ENCODE results near the gene ARV1. TPM values are rescaled to one million over a fixed set of nuclear protein-coding genes. Genes with fewer than 3 reads are reported as not detected.
"Not testable (repeated sequence)": the region's sequence is repeated elsewhere in the genome, so short reads cannot be mapped to it uniquely, and the experiment has no call there.

ARV1 gene
- total RNA-seq, 1 donor from 2014 or later = 10.6 TPM

DNA sequence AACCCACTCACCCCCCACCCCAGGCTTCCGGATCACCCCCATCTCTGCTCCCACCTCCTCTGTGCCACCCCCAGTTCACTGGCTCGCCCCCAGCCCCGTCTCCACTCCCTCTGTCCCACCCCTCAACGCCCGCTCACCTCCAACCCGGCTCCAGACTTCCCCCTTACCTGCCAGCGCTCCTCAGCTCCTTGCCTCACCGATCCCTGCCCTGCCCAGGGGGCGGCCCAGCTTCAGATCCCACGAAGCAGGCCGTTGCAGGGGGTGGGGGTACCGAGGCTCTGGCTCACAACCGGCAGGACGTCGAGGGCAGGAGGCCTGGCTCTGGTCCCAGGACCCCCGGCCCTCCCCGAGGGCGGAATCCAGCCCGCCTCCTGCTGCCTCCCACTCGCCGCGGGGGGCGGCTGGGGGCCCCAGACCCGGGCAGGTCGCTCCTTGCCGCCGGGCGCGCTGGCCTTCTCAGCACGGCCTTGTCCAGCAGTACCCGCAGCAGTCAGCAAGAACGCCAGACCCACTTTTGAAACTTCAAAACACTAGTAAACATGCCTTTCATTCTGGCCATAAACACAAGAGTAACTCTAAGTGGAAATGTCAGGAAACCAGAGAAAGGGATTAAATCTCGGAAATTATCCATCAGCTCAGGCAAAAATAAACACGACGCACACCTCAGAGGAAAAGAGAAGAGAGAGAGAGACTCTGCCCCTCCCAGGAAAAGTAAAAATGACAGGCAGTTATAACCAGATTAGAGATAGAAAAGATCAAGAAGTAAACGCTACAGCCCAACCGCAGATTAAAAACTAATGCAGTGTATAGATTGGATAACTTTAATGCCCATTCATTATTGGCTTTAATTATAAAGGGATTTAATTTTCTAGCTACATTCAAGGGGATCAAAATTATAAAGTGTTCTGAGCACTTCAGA lies 62.2 kb downstream of the ARV1 start:
- Mint-ChIP-seq H3K4me1 (peaks cover 22% of the 10 kb centered on the region), H3K4me3 (peak overlapping the region; percentile 64), H3K9me3 (peaks cover 19% of the 10 kb centered on the region)

GRCh38 chr1:231041719-231042261 lies 62.9 kb downstream of the ARV1 start:
- H3K27me3 Mint-ChIP-seq (ENCODE audit: low read depth) = peaks cover 28% of the 10 kb centered on the region
- H3K36me3 Mint-ChIP-seq = peaks cover 6% of the 10 kb centered on the region
- H3K4me1 Mint-ChIP-seq = peaks cover 22% of the 10 kb centered on the region
- H3K4me3 Mint-ChIP-seq = peak overlapping the region; percentile 54
- no peak for DNase-seq (ENCODE audit: low spot score in 2 of 2, unreplicated experiment in 2 of 2)
- H3K27ac Mint-ChIP-seq = no peak overlapping the region
- TF ChIP-seq, protein P1, sequence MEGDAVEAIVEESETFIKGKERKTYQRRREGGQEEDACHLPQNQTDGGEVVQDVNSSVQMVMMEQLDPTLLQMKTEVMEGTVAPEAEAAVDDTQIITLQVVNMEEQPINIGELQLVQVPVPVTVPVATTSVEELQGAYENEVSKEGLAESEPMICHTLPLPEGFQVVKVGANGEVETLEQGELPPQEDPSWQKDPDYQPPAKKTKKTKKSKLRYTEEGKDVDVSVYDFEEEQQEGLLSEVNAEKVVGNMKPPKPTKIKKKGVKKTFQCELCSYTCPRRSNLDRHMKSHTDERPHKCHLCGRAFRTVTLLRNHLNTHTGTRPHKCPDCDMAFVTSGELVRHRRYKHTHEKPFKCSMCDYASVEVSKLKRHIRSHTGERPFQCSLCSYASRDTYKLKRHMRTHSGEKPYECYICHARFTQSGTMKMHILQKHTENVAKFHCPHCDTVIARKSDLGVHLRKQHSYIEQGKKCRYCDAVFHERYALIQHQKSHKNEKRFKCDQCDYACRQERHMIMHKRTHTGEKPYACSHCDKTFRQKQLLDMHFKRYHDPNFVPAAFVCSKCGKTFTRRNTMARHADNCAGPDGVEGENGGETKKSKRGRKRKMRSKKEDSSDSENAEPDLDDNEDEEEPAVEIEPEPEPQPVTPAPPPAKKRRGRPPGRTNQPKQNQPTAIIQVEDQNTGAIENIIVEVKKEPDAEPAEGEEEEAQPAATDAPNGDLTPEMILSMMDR (IDR thresholded peaks at IDR 0.05; ENCODE audit: unreplicated experiment) = no peak
- peaks cover 21% of the 10 kb centered on the region for H3K9me3 Mint-ChIP-seq

More for the DNA sequence above, 62.2 kb downstream of the ARV1 start:
- Mint-ChIP-seq H3K27ac (no peak overlapping the region), H3K36me3 (peaks cover 6% of the 10 kb centered on the region), H3K27me3 (ENCODE audit: low read depth) (peaks cover 20% of the 10 kb centered on the region)
- TF ChIP-seq, protein P1 (IDR thresholded peaks at IDR 0.05; ENCODE audit: unreplicated experiment) = no peak
- DNase-seq (ENCODE audit: low spot score in 2 of 2, unreplicated experiment in 2 of 2) = peak in 1 of 2 experiments; percentile 40

GRCh38 chr1:231044588-231044987 lies 65.7 kb downstream of the ARV1 start:
- Mint-ChIP-seq H3K27me3 (ENCODE audit: low read depth) (peaks cover 49% of the 10 kb centered on the region), H3K4me3 (no peak overlapping the region), H3K9me3 (peaks cover 21% of the 10 kb centered on the region), H3K4me1 (peaks cover 3% of the 10 kb centered on the region), H3K27ac (no peak overlapping the region), H3K36me3 (no peaks in the 10 kb centered on the region)
- TF ChIP-seq, protein P1 (IDR thresholded peaks at IDR 0.05; ENCODE audit: unreplicated experiment) = no peak
- DNase-seq (ENCODE audit: low spot score in 2 of 2, unreplicated experiment in 2 of 2) = no peak

DNA sequence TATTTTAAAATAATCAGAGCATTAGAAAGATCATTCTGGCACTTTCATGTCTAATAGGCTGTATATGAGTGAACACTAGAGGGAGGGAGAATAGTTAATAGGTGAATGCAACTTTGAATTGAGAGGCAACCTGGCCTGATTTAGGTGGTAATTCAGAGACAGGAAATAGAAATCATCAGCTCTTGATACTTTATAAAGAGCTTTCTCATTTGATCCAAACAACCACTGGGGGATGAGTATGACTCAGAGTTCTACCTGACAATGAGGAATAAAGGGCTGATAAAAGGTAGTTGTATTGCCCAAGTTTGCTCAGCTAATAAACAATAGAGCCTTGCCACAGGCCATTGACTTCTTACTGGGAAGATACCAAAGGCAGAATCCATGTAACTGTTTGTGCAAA lies 66.4 kb downstream of the ARV1 start:
- peaks cover 50% of the 10 kb centered on the region for H3K27me3 Mint-ChIP-seq (ENCODE audit: low read depth)
- TF ChIP-seq, protein P1 (IDR thresholded peaks at IDR 0.05; ENCODE audit: unreplicated experiment) = no peak
- no peak overlapping the region for H3K4me3 Mint-ChIP-seq
- DNase-seq (ENCODE audit: low spot score in 2 of 2, unreplicated experiment in 2 of 2) = no peak
- H3K27ac Mint-ChIP-seq = no peak overlapping the region
- H3K36me3 Mint-ChIP-seq = no peaks in the 10 kb centered on the region
- peaks cover 21% of the 10 kb centered on the region for H3K9me3 Mint-ChIP-seq
- peaks cover 3% of the 10 kb centered on the region for H3K4me1 Mint-ChIP-seq

- DNase-seq (ENCODE audit: low spot score in 2 of 2, unreplicated experiment in 2 of 2); H3K4me3 Mint-ChIP-seq; H3K27ac Mint-ChIP-seq; H3K4me1 Mint-ChIP-seq; H3K36me3 Mint-ChIP-seq: not testable (repeated sequence)
- H3K9me3 Mint-ChIP-seq = peaks cover 21% of the 10 kb centered on the region
- peaks cover 50% of the 10 kb centered on the region for H3K27me3 Mint-ChIP-seq (ENCODE audit: low read depth)
Measured at GRCh38 chr1:231045921-231046729, 67.2 kb downstream of the ARV1 start.
